Liver (tissue), 3 donors: ENCODE data around the gene AKR1C1.

Experiments used
- EGR1 ChIP-seq, 2 donors: IDR thresholded peaks; 2 replicates each; pipeline ENCODE4 v1.6.1; 2016 to 2018; ENCODE audit warnings: antibody characterized with exemption in 2 of 2, low read depth in 2 of 2
- FOXA1 ChIP-seq: IDR thresholded peaks from 2 replicates; pipeline ENCODE4 v1.6.1; 2016; ENCODE audit warnings: antibody characterized with exemption
- HNF4A ChIP-seq, 2 donors: conservative IDR thresholded peaks; 2 replicates each; pipeline ENCODE4 v1.6.1; 2016; ENCODE audit warnings: antibody characterized with exemption in 2 of 2, mild to moderate bottlenecking in 2 of 2
- HNF4G ChIP-seq: IDR thresholded peaks from 2 replicates; pipeline ENCODE4 v1.6.1; 2016; ENCODE audit warnings: antibody characterized with exemption
- RAD21 ChIP-seq, 2 donors: IDR thresholded peaks; 2 replicates each; pipeline ENCODE4 v1.6.1; 2016; ENCODE audit warnings: antibody characterized with exemption in 2 of 2, mild to moderate bottlenecking in 2 of 2
- RXRA ChIP-seq, 2 donors: IDR thresholded peaks; 2 replicates each; pipeline ENCODE4 v1.6.1; 2017 to 2018; ENCODE audit warnings: antibody characterized with exemption in 2 of 2, mild to moderate bottlenecking in 1 of 2
- TAF1 ChIP-seq: conservative IDR thresholded peaks from 2 replicates; pipeline ENCODE4 v1.6.1; 2016; ENCODE audit warnings: antibody characterized with exemption, mild to moderate bottlenecking
- YY1 ChIP-seq: IDR thresholded peaks from 2 replicates; pipeline ENCODE4 v1.6.1; 2016; ENCODE audit warnings: antibody characterized with exemption, mild to moderate bottlenecking
- TF ChIP-seq, protein P1 (sequence below): fragments of 150-350 bp; IDR thresholded peaks from 2 replicates; pipeline ENCODE4 v1.5.1; 2017; ENCODE audit warnings: improper control_type of control experiment, low read depth, low read length; ENCODE audit not compliant: missing input control
- TF ChIP-seq, protein P2 (sequence below): IDR thresholded peaks from 2 replicates; pipeline ENCODE4 v1.6.1; 2016; ENCODE audit warnings: antibody characterized with exemption, mild to moderate bottlenecking
- TF ChIP-seq, protein P3 (sequence below): IDR thresholded peaks from 2 replicates; pipeline ENCODE4 v1.6.1; 2016; ENCODE audit warnings: antibody characterized with exemption
- donor health status: healthy.
- donor health status: healthy.

DNA sequence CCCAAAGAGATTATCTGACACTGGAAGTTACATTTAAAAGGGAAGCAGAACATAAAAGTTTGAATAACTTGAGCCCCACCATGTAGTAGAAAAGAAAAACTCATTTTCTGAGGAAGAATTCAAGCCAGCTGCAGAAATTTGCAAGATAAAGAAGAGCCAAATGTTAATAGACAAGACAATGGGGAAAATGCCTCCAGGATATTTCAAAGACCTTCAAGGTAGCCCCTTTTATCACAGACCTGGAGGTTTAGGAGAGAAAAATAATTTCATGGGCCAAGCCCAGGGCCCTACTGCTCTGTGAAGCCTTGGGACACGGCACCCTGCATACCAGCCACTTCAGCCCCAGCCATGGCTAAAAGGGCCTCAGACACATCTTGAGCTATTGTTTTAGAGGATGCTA, 18.4 kb upstream of the AKR1C1 start:
- TF ChIP-seq, protein P1, sequence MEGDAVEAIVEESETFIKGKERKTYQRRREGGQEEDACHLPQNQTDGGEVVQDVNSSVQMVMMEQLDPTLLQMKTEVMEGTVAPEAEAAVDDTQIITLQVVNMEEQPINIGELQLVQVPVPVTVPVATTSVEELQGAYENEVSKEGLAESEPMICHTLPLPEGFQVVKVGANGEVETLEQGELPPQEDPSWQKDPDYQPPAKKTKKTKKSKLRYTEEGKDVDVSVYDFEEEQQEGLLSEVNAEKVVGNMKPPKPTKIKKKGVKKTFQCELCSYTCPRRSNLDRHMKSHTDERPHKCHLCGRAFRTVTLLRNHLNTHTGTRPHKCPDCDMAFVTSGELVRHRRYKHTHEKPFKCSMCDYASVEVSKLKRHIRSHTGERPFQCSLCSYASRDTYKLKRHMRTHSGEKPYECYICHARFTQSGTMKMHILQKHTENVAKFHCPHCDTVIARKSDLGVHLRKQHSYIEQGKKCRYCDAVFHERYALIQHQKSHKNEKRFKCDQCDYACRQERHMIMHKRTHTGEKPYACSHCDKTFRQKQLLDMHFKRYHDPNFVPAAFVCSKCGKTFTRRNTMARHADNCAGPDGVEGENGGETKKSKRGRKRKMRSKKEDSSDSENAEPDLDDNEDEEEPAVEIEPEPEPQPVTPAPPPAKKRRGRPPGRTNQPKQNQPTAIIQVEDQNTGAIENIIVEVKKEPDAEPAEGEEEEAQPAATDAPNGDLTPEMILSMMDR, result no peak
- TF ChIP-seq RAD21 (IDR thresholded peaks at IDR 0.05), result no peak
- TF ChIP-seq, protein P2, sequence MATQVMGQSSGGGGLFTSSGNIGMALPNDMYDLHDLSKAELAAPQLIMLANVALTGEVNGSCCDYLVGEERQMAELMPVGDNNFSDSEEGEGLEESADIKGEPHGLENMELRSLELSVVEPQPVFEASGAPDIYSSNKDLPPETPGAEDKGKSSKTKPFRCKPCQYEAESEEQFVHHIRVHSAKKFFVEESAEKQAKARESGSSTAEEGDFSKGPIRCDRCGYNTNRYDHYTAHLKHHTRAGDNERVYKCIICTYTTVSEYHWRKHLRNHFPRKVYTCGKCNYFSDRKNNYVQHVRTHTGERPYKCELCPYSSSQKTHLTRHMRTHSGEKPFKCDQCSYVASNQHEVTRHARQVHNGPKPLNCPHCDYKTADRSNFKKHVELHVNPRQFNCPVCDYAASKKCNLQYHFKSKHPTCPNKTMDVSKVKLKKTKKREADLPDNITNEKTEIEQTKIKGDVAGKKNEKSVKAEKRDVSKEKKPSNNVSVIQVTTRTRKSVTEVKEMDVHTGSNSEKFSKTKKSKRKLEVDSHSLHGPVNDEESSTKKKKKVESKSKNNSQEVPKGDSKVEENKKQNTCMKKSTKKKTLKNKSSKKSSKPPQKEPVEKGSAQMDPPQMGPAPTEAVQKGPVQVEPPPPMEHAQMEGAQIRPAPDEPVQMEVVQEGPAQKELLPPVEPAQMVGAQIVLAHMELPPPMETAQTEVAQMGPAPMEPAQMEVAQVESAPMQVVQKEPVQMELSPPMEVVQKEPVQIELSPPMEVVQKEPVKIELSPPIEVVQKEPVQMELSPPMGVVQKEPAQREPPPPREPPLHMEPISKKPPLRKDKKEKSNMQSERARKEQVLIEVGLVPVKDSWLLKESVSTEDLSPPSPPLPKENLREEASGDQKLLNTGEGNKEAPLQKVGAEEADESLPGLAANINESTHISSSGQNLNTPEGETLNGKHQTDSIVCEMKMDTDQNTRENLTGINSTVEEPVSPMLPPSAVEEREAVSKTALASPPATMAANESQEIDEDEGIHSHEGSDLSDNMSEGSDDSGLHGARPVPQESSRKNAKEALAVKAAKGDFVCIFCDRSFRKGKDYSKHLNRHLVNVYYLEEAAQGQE, result no peak
- TF ChIP-seq HNF4G, result no peak
- TF ChIP-seq RXRA (IDR thresholded peaks at IDR 0.05), result no peak
- TF ChIP-seq TAF1, result no peak
- TF ChIP-seq FOXA1, result no peak
- TF ChIP-seq, protein P3, sequence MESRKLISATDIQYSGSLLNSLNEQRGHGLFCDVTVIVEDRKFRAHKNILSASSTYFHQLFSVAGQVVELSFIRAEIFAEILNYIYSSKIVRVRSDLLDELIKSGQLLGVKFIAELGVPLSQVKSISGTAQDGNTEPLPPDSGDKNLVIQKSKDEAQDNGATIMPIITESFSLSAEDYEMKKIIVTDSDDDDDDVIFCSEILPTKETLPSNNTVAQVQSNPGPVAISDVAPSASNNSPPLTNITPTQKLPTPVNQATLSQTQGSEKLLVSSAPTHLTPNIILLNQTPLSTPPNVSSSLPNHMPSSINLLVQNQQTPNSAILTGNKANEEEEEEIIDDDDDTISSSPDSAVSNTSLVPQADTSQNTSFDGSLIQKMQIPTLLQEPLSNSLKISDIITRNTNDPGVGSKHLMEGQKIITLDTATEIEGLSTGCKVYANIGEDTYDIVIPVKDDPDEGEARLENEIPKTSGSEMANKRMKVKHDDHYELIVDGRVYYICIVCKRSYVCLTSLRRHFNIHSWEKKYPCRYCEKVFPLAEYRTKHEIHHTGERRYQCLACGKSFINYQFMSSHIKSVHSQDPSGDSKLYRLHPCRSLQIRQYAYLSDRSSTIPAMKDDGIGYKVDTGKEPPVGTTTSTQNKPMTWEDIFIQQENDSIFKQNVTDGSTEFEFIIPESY, result no peak
- no peak for TF ChIP-seq YY1
- no peak for TF ChIP-seq HNF4A (conservative IDR thresholded peaks at IDR 0.05)
- TF ChIP-seq EGR1 (IDR thresholded peaks at IDR 0.05; ENCODE audit: low read depth in 2 of 2), result no peak
